ENCODE results near the gene INKA2. TPM values are rescaled to one million over a fixed set of nuclear protein-coding genes. Genes with fewer than 3 reads are reported as not detected.

The INKA2 gene
- total RNA-seq, 1 experiment from 2014 or later = 0.54 TPM

- intact Hi-C loops (cut with micrococcal nuclease; ENCODE audit: unreplicated experiment) (no loop called here), in situ Hi-C loops (cut with HindIII; ENCODE audit: low pct_unique_long_range_greater_than_20kb, low sequenced_read_pairs) (no loop called here)
- Histone ChIP-seq H3K36me3 (ENCODE audit: control insufficient read depth, insufficient read depth, low read length) (no peaks in the 10 kb centered on the region), H3K9me3 (ENCODE audit: control insufficient read depth, insufficient read depth, low read depth, low read length) (no peaks in the 10 kb centered on the region), H3K27ac (ENCODE audit: low read length) (no peak overlapping the region), H3K27me3 (ENCODE audit: control insufficient read depth, insufficient read depth, low read length) (no peaks in the 10 kb centered on the region; the same call in 1 of the 2 replicates), H3K4me3 (ENCODE audit: low read depth in 2 of 2, low read length in 2 of 2) (no peak overlapping the region), H3K4me1 (ENCODE audit: control insufficient read depth, insufficient read depth, low read length) (no peaks in the 10 kb centered on the region)
- TF ChIP-seq SIN3A (IDR thresholded peaks at IDR 0.05; ENCODE audit: borderline replicate concordance, insufficient read depth, low read depth, low read length) = no peak
- TF ChIP-seq POLR2AphosphoS5 (IDR thresholded peaks at IDR 0.05; ENCODE audit: low read depth, low read length) = no peak
- no peak for TF ChIP-seq CTCF (IDR thresholded peaks at IDR 0.05)
- ATAC-seq (no peak), DNase-seq (ENCODE audit: low read depth, low spot score) (no peak)
- no TSS peak for BruUV-seq (replicated peaks)
- ChIA-PET CTCF (interaction anchor here (0.8 kb wide), 1 partner anchor 227 kb away, joined by 3 read pairs; no protein-coding TSS in a partner anchor), POLR2A (no interaction called here)
These were observed 4.8 kb downstream of the INKA2 start for GRCh38 chr1:111734426-111734825.

GRCh38 chr1:111733992-111734341 lies 5.2 kb downstream of the INKA2 start:
- DNase-seq (ENCODE audit: low read depth, low spot score) (no peak), ATAC-seq (no peak)
- in situ Hi-C loops (cut with HindIII; ENCODE audit: low pct_unique_long_range_greater_than_20kb, low sequenced_read_pairs) = no loop called here
- BruUV-seq (replicated peaks) = no TSS peak
- POLR2A ChIA-PET = no interaction called here
- intact Hi-C loops (cut with micrococcal nuclease; ENCODE audit: unreplicated experiment) = no loop called here
- no peaks in the 10 kb centered on the region for H3K36me3 ChIP-seq (ENCODE audit: control insufficient read depth, insufficient read depth, low read length)
- TF ChIP-seq POLR2AphosphoS5 (IDR thresholded peaks at IDR 0.05; ENCODE audit: low read depth, low read length) = no peak
- no peak for TF ChIP-seq SIN3A (IDR thresholded peaks at IDR 0.05; ENCODE audit: borderline replicate concordance, insufficient read depth, low read depth, low read length)
- no peak for TF ChIP-seq CTCF (IDR thresholded peaks at IDR 0.05)
- no peak for TF ChIP-seq TCF7L2 (IDR thresholded peaks at IDR 0.05; ENCODE audit: low read depth, low read length)
- TF ChIP-seq REST (IDR thresholded peaks at IDR 0.05; ENCODE audit: insufficient read depth in 1 of 2, low read depth in 2 of 2, low read length in 1 of 2) = no peak
- H3K4me1 ChIP-seq (ENCODE audit: control insufficient read depth, insufficient read depth, low read length) = no peaks in the 10 kb centered on the region
- H3K4me3 ChIP-seq (ENCODE audit: low read depth in 2 of 2, low read length in 2 of 2) = no peak overlapping the region
- CTCF ChIA-PET = no interaction called here
- no peak overlapping the region for H3K27ac ChIP-seq (ENCODE audit: low read length)
- H3K9me3 ChIP-seq (ENCODE audit: control insufficient read depth, insufficient read depth, low read depth, low read length) = no peaks in the 10 kb centered on the region
- H3K27me3 ChIP-seq (ENCODE audit: control insufficient read depth, insufficient read depth, low read length) = no peaks in the 10 kb centered on the region; the same call in 1 of the 2 replicates

Data from Panc1 (cell line).